Non-pigmented ciliary epithelial cell (primary cell): Measurements from ENCODE around the gene PRKAR1B.

Source experiments
- DNase-seq: peaks from one replicate; pipeline ENCODE4 v3.0.0-alpha.2; 2010; ENCODE audit warnings: low read depth

Gene PRKAR1B

DNA sequence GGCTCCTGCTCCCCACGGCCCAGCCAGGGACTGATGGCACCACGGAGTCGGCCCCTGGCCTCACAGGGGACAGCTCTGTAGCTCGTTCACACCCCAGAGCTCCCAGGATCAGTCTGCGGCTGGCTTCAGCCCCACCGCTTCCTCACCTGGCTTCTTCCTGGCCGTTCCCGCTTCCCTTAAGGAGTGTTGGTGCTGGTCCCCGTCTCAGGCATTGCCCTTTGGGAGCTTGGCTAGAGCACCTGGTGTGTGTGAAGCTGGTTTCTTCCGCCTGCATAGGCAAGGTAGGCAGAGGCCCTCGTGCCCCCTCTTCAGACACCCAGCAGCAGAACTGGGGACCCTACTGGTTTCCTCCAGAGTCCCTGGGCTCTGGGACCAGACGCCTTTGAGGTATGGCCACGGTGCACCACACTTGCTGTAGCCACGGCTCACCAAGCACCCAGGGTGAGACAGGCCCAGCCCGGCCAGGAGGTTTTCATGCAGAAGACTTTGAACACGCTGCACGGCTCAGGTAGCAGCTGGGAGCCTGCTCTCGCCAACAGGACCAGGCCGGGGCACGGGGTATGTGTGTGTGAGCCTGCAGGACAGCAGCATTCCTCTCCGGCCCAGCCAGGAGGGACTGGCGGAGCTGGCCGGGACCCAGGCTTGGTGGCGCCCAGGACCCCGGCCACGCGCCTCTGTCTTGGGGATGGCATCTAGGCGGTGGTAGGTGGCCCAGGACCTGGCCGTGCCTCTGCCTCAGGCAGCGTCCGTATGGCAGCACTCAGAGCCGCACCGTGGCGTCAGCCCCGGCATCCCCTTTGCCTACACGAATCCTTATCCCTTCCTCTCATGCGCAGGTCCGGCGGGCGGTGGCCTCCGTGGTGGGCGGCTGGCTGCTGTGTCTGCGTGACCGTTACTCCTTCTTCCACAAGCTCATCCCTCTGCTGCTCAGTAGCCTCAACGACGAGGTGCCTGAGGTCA, 13.2 kb upstream of the PRKAR1B start:
- DNase-seq = no peak

DNA sequence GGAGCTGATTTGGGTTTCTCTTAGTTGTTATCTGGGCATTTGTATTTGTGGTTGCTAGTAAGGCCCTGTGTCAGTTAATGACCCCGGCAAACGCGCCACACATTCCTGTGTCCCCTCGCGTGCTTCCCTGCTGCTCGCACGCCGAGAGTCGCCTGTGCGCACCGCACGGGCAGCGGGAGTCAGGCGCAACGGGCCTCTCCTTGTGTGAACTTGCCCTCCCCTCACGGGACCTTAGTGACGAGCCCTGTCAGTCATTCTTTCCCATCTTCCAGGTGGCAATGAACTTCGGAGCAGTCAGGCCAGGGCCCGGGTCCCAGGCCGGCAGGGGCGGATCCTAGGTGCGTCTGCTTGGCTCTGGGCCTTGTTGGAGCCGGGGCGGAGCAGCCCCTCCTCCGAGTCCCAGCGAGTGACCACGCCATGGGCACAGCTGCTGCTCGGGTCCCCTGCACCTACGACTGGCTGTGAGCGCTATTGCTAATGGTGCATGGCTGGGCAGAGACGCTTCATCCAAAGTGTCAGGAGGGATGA, 12.4 kb upstream of the PRKAR1B start:
- DNase-seq = no peak

DNA sequence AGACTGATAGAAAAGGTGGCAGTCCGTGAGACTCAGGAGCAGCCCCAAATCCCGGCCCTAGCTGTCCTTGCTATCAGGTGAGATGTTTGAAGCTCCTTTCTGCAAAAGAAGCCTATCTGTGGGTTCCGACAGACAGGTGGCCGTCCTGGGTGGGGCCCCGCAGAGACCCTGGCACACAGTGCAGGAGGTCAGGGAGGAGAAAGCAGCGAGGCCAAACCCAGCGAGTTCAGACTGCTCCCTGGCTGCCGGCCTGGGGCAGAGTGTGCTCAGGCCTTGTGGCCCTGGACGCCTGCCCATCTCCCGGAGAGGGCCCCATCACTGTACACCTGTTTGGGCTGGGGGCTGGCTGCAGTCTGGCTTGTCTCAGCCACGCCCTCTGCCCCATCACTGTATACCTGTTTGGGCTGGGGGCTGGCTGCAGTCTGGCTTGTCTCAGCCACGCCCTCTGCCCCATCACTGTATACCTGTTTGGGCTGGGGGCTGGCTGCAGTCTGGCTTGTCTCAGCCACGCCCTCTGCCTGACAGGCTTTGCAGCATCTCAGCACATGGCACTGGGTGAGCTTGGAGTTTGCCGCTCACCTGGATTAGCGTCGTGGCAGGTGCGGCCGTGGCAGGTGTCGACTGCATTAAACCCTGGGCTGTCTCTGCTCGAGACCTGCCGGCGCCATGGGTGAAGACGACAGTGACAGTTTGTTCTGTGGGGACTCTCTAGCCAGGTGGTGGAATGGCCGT, 11.8 kb upstream of the PRKAR1B start:
- no peak for DNase-seq

DNA sequence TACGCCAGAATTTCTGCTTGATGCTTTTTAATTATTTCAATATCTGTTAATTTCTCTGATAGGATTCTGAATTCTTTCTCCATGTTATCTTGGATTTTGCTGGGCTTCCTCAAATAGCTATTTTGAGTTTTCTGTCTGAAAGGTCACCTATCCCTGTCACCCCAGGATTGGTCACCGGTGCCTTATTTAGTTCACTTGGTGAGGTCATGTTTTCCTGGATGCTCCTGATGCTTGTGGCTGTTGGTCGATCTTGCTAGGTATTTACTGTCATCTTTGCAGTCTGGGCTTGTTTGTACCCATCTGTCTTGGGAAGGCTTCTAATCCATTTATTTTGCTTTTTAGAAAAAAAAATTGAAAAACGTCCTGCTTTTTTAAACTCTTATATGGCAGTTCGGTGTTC, 11.2 kb upstream of the PRKAR1B start:
- DNase-seq = no peak

DNA sequence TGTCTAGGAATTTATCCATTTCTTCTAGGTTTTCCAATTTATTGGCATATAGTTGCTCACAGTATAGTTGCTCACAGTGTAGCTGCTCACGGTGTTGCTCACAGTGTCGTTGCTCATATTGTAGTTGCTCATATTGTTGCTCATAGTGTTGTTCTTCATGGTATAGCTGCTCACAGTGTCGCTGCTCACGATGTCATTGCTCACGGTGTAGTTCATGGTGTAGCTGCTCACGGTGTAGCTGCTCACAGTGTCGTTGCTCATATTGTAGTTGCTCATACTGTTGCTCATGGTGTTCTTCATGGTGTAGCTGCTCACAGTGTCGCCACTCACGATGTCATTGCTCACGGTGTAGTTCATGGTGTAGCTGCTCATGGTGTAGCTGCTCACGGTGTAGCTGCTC, 7.7 kb upstream of the PRKAR1B start:
- DNase-seq = no peak

DNA sequence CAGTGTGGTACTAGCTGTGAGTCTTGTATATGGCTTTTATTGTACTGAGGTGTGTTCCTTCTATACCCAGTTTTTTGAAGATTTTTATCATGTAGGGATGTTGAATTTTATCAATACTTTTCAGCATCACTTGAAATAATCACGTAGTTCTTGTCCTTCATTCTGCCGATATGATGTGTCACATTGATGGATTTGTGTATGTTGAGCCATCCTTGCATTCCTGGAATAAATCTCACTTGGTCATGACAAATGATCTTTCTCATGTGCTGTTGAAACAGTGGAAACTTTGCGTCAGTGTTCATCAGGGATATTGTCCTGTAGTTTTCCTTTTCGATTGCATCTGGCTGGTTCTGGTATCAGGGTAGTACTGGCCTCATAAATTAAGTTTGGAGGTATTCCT, 7.1 kb upstream of the PRKAR1B start:
- no peak for DNase-seq

DNA sequence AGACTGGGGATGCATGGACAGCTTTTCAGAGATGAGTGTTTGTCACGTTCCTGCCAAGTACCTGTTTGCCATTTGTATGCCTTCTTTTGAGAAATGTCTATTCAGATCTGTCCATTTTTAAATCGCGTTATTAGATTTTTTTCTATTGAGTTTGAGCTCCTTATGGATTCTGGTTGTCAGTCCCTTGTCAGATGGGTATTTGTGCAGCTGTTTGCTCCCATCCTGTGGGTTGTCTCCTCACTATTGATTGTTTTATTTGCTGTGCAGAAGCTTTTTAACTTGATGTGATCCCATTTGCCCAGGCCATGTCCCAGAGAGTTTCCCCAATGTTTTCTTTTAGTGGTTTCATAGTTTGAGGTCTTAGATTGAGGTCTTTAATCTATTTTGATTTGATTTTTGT, 5.5 kb upstream of the PRKAR1B start:
- no peak for DNase-seq

DNA sequence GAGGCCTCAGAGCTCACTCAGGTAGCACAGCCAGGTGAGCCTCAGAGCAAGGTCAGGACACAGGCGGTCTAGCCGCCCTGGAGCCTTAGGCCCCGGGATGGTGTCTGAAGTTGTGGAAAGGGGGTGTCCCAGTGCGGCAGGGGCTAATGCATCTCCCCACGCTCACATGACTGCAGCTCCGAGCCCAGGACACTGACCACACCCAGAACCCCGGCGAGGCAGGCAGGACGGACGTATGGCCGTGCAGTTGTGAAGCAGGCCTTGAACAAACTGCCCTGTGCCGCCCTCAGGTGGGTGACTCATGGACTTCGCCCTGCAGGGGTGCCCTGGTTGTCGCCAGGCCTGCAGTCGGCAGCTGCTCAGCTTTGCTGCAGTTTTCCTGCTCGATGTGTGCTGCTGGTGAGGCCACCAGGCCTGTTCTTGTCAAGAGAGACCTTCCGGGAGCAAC, 5.0 kb upstream of the PRKAR1B start:
- peak; percentile 10 for DNase-seq

DNA sequence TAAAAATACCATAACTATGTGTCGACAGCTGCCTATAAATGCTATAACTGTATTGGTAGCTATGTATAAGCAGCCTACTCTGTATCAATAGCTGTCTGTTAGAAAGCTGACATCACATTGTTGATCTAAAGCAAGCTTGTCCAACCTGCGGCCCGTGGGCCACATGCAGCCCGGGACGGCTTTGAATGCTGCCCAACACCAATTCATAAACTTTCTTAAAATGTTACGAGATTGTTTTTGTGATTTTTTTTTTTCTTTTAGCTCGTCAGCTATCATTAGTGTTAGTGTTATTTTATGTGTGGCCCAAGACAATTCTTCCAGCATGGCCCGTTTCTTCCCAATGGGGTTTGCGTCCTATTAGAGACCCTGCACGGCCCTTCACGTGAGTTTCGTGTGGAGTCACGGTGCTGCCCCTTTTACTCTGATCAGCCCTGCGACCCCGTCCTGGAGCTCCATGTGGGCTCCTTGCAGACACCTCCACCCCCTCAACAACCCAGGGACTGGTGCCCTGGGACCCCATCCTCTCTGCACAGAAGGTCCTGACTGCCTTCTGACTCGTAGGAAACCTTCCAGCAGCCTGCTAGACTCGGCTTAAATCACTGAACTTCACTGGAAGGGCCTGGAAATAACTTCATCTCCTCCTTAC, 4.5 kb upstream of the PRKAR1B start:
- no peak for DNase-seq

DNA sequence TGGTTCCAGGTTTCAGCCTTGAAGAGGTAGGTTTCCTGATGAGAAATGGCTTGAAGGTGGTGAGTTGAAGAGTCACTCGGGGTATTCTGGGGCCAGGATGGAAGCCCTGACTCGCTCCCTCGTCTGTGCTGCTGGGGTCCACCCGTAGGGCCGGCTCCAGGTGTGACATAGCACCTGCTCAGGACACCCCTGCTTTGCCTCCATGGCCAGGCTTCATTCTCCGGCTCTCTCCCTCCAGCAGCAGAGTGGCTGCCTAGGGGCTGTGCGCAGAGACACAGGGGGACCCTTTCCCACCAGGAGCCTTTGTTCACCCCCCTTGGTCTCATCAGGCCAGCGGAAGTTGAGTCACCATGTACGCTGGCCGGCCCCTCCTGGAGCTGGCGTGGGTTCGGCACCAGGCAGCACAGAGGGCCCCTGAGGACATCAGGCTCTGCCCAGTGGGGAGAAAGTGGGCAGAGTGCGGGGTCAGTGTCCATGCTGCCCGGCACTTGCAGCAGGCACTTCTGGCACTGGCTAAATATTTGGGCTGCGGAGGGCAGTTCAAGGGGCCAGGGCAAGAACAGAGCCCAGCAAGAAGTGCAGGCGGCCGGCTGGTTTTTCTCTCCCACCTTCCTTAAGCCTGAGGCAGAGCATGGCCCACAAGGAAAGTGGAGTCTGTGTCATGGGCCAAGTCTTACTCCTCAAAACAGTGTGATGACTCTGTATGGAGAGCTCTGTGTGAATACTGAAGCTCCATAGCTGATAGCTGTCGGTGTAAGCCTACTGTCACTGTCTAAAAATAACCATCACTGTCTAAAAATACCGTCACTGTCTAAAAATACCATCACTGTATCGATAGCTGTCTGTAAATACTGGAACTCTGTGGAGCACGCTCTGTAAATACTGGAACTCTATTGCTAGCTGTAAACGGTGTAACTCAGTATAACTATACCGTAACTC, 3.7 kb upstream of the PRKAR1B start:
- DNase-seq = no peak

DNA sequence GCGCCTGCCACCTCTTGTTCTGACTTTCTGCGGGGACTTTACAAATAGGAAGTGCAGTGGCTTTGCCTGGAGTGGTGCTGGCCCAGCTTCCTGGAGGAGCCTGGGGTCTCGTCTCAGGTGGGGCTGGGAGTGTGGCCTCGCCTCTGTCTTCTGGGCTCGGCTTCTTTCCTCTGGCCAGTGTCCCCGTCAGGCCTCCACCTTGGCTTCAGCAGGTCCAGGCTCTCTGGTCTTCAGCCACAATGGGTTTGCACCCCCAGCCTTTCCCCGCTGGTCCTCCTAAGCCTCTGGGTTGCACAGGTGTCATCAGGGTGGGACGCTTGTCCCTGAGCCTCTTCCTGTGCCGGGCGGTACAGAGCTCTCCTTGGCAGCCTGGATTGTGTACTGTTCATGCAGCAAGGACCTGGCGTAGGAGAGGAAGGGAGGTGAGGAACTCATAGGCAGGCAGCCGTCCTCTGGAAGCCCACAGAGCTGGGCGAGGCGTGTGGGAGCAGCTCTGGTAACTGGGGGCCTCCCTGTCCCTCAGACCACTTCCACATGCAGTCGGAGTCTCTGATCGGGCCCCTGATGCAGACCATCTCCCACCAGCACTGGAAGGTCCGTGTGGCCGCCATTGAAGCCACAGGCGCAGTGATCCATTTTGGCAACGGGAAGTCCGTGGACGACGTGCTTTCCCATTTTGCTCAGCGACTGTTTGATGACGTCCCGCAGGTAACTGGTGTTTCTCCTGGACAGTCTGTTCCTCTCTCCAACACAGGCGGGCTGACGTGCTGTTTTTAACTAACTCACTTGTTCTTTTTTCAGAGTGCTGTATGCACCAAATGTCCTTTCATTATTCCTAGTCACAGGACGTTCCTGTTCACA, 2.3 kb upstream of the PRKAR1B start:
- DNase-seq = no peak

DNA sequence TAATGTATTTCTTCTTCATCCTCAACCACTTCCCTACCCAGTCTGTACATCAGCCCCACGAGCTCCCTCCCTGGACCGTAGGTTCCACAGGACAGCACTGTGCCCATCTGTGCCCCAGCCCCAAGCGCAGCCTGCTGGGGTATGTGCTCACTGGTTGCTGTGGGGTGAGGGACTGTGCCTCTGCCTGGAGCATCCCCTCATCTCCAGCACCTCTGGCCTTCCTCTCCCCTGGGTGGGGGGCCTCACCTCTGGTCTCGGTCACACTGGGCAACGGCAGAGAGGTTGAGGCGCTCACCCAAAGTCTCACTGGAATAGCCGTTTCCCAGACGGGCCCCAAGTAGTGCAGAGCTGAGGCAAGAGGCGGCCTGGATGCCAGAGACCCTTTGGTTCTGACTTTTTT, 1.5 kb upstream of the PRKAR1B start:
- no peak for DNase-seq

DNA sequence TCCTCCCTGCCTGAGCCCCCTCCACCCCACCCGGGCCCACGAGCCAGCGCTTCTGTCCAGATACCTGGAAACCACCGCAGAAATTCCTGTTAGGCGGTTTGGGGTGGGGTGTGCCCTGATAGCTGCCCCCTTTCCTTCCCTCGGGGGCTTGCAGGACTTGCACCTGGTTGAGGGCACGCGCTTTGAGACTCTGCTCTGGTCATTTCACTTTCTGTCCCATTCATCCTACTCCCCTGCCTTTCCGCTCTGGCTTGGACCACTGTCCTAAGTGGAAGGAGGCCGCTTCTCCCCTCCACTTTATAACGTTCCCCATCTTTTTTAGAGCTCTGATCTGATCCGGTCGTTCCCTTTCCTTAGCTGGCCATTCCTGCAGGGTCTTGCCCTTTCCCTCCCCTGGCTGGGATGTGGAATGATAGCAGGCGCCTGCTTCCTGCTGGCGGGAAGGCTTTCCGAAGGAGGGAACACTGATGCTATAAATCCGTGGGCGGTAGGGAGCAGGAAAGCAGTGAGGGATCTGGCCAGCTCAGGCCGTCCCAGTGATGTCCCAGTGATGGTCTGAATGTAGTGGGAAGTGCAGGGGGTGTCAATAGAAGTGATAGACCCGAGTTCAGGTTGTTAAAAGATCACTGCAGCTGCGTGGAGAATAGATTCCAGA, 852 bp upstream of the PRKAR1B start:
- no peak for DNase-seq

DNA sequence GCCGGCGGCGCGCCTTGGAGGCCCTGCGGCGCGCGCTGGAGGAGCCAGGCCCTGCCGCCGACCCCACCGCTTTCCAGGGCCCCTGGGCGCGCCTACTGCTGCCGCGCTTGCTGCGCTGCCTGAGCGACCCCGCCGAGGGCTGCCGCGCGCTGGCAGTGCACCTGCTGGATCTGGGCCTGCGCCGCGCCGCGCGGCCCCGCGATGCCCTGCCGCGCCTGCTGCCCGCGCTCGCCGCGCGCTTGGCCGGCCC, 302 bp downstream of the PRKAR1B start:
- no peak for DNase-seq

DNA sequence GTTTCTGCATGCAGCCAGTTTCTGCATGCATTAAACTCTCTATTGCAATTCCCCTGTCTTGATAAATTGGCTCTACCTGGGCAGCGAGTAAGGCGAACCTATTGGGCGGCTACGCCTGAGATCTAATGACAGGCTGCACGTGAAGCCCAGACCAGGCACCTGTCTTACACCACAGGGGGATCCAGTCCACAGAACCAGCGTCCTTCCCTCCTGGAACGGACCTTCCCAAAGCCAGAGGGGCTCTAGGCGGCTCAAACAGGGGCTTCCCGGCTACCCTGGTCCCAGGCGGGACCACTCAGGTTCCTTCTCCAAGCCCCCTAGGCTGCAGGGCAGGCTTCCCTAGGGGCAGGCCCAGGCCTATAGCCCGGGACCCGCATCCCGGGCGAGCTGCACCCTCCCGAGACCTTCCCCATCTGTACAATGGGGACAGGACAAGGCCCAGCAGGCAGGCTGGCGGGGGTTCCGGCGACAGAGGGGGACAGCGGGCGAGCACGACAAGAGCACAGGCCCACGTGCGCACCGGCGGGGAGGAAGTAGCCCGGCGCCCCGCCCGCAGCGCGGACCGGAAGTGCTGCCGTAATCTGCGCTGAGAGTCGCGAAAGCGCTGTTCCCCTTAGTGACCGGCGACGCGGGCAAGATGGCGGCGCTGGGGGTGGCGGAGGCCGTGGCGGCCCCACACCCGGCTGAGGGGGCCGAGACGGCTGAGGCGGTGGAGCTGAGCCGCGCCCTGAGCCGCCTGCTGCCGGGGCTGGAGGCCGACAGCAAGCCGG, 812 bp downstream of the PRKAR1B start, which contains the start of gene DNAAF5:
TSS of gene DNAAF5 (plus strand) at position 616 of the 770 bp plus-strand sequence. CDS start at position 638, 22 bp downstream.
- peak; percentile 10 for DNase-seq

DNA sequence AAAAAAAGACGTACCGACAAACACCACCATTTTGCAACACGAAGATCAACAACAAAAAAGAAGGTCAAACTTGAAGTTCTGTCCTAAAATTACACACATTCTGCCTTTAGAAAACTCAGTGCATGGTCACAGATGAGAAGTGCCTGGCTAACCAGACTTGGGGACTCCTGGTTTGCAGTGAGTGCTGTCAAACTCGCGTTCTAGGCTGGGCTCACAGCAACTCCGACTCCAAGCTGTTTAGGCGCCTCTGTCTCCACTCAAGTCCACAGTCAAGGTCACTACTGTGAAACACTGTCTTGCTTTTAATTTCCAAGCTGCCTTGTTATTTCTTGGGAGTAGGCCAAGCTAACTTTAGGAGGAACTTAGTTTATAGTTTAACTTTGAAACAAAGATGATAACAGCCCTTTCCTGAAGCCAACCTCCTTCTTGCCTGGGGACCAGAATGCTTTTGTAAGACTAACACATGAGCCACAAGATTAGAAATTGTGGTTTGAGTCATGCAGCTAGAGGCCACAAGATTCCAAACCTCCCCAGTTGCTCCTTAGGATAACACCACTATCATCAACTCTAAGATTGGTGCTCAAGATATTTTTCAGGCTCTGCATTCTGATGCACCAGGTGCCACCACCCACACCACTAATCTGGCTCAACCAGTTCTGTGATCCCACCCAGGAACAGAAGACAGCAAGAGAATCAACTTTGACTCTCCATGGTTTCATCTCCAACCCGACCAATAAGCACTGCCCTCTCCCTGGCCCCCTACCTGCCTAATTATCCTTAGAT, 1.7 kb downstream of the PRKAR1B start:
- DNase-seq = peak; percentile 65

DNA sequence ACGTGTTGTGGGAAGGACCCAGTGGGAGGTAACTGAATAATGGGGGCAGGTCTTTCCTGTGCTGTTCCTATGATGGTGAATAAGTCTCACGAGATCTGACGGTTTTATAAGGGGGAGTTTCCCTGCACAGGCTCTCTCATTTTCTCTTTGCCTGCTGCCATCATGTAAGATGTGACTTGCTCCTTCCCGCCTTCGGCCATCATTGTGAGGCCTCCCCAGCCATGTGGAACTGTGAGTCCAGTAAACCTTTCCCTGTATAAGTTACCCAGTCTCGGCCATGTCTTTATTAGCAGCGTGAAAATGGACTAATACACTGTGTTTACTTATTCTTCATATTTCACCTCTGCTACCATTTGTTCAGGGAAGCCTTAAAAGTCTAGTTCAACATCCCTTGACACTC, 2.8 kb downstream of the PRKAR1B start:
- no peak for DNase-seq

DNA sequence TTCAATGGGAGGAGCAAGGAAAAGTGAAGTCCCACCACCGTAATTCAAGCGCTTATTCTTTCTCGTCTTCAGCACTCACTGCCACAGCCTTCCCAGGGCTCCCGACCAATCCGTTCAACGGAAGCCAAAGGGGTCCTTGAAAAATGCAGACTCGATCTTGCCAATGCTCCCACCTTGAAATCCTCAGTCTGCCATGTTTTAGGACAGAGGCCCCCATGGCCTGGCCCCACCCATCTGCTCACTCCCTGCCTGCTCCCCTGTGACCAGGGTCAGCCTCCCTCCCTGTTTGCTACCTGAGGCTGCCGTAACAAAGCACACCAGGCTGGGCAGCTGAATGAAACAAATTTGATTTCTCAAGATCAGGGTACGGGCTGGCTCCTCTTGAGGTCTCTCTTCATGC, 3.5 kb downstream of the PRKAR1B start:
- no peak for DNase-seq
